ENCODE data around the gene NDUFA7. TPM values are rescaled to one million over a fixed set of nuclear protein-coding genes. Genes with fewer than 3 reads are reported as not detected.

The NDUFA7 gene
- total RNA-seq, 1 donor from 2014 or later, result 49.3 TPM

DNA sequence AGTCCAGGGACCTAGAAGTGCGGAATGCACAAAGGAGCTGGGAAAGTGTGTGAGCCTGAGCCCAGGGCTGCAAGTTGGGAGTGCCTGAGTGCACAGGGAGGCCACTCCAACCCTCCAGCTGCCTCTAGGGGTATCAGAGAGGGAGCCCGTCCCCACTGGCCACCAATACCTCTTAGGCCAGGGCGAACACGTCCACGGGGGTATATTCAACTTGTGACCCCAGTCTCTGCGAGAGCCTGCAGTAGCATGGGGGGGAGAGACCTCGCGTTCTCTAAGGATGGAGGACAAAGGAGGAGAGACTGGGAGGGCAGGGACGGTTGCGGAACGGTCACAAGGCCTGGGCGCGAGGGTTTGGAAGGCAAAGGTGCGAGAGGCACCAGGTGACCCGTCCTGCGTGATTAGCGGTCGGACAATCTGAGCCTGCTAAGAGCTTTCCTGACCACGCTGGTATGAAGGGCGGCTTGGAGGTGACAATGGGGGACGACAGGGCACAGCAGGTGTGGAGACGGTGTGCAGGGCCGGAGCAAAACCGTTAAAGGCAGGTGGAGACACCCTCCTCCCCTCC lies 13.7 kb downstream of the NDUFA7 start:
- Histone ChIP-seq H3K4me2 (ENCODE audit: low read length) (peak overlapping the region; percentile 98), H3K9me3 (ENCODE audit: insufficient read depth, low read depth, low read length) (no peaks in the 10 kb centered on the region), H3K9ac (ENCODE audit: low read length) (peak overlapping the region; percentile 82), H3K27ac (ENCODE audit: low read depth, low read length) (peak overlapping the region; percentile 67), H3K36me3 (ENCODE audit: insufficient read depth, low read length) (peaks cover 7% of the 10 kb centered on the region), H4K20me1 (ENCODE audit: insufficient read depth, low read length) (peaks cover 4% of the 10 kb centered on the region), H3K79me2 (ENCODE audit: insufficient read depth, low read length) (peaks cover 14% of the 10 kb centered on the region), H2AFZ (ENCODE audit: low read depth, low read length) (peak overlapping the region; percentile 90), H3K4me3 (ENCODE audit: insufficient read depth, low read depth, low read length) (peak overlapping the region; percentile 64), H3K27me3 (ENCODE audit: insufficient read depth, low read length) (no peaks in the 10 kb centered on the region), H3K4me1 (ENCODE audit: insufficient read depth, low read length) (peaks cover 13% of the 10 kb centered on the region)
- Mint-ChIP-seq H3K4me1 (ENCODE audit: low read depth, unreplicated experiment) (peaks cover 4% of the 10 kb centered on the region), H3K27me3 (ENCODE audit: low read depth, unreplicated experiment) (peaks cover 4% of the 10 kb centered on the region), H3K27ac (ENCODE audit: unreplicated experiment) (peak overlapping the region; percentile 69), H3K36me3 (ENCODE audit: low read depth, unreplicated experiment) (peaks cover 6% of the 10 kb centered on the region), H3K4me3 (ENCODE audit: unreplicated experiment) (peak overlapping the region; percentile 87), H3K9me3 (ENCODE audit: unreplicated experiment) (no peaks in the 10 kb centered on the region)
- no peak for TF ChIP-seq EZH2 (IDR thresholded peaks at IDR 0.05; ENCODE audit: insufficient read depth, low read length)
- TF ChIP-seq, protein P1, sequence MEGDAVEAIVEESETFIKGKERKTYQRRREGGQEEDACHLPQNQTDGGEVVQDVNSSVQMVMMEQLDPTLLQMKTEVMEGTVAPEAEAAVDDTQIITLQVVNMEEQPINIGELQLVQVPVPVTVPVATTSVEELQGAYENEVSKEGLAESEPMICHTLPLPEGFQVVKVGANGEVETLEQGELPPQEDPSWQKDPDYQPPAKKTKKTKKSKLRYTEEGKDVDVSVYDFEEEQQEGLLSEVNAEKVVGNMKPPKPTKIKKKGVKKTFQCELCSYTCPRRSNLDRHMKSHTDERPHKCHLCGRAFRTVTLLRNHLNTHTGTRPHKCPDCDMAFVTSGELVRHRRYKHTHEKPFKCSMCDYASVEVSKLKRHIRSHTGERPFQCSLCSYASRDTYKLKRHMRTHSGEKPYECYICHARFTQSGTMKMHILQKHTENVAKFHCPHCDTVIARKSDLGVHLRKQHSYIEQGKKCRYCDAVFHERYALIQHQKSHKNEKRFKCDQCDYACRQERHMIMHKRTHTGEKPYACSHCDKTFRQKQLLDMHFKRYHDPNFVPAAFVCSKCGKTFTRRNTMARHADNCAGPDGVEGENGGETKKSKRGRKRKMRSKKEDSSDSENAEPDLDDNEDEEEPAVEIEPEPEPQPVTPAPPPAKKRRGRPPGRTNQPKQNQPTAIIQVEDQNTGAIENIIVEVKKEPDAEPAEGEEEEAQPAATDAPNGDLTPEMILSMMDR (IDR thresholded peaks at IDR 0.05; ENCODE audit: insufficient read depth, low read depth, low read length), result no peak
- FAIRE-seq (no peak), DNase-seq (ENCODE audit: low read depth) (no peak)

DNA sequence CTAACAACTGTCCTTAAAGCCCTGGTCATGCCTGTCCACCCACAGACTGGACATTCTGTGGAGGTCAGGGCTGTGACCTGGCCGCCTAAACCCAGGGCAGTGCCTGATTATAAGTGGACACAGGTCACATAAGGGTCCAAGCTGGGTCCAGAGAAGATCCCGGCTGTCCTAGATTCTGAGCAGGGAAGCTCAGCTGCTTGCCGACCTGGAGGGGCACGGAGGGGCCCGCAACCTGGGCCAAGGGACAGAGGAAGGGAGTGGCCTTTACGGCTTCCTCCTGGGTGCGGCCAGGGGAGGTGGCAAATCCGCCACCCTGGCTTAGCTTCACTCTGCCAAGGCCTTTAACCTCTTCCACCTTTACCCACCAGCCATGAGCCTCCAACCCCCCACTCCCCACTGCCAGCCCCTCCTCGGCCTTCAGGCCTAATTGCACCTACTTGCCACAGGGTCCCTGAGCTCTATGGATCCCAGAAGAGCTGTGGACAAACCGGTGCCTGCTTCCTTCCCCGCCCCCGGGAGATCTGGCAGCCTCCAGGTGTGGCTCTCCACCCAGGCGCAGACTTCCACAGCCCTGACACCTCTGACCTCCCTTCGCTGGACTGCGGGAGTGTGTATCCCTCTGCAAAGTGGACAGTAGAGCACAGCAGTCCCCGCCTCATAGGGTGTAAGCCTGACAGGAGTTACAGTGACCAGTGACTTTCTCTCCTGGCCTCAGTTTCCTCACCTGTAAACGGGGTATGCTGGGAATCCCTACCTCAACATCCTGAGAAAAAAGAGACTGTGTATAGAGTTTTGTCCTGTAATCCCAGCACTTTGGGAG lies 14.7 kb downstream of the NDUFA7 start:
- Histone ChIP-seq H4K20me1 (ENCODE audit: insufficient read depth, low read length) (peaks cover 4% of the 10 kb centered on the region), H3K9ac (ENCODE audit: low read length) (peak overlapping the region; percentile 82), H3K9me3 (ENCODE audit: insufficient read depth, low read depth, low read length) (no peaks in the 10 kb centered on the region), H2AFZ (ENCODE audit: low read depth, low read length) (no peak overlapping the region), H3K4me2 (ENCODE audit: low read length) (no peak overlapping the region), H3K4me1 (ENCODE audit: insufficient read depth, low read length) (peaks cover 13% of the 10 kb centered on the region), H3K79me2 (ENCODE audit: insufficient read depth, low read length) (peaks cover 14% of the 10 kb centered on the region), H3K27me3 (ENCODE audit: insufficient read depth, low read length) (no peaks in the 10 kb centered on the region), H3K27ac (ENCODE audit: low read depth, low read length) (no peak overlapping the region), H3K36me3 (ENCODE audit: insufficient read depth, low read length) (peaks cover 5% of the 10 kb centered on the region), H3K4me3 (ENCODE audit: insufficient read depth, low read depth, low read length) (no peak overlapping the region)
- no peak for FAIRE-seq
- peak overlapping the region; percentile 47 for H3K27ac Mint-ChIP-seq (ENCODE audit: unreplicated experiment)
- H3K4me3 Mint-ChIP-seq (ENCODE audit: unreplicated experiment), result peak overlapping the region; percentile 87
- DNase-seq (ENCODE audit: low read depth), result no peak
- H3K27me3 Mint-ChIP-seq (ENCODE audit: low read depth, unreplicated experiment), result peaks cover 4% of the 10 kb centered on the region
- TF ChIP-seq, protein P1 (IDR thresholded peaks at IDR 0.05; ENCODE audit: insufficient read depth, low read depth, low read length), result no peak
- TF ChIP-seq EZH2 (IDR thresholded peaks at IDR 0.05; ENCODE audit: insufficient read depth, low read length), result no peak
- peaks cover 6% of the 10 kb centered on the region for H3K36me3 Mint-ChIP-seq (ENCODE audit: low read depth, unreplicated experiment)
- H3K9me3 Mint-ChIP-seq (ENCODE audit: unreplicated experiment), result no peaks in the 10 kb centered on the region
- H3K4me1 Mint-ChIP-seq (ENCODE audit: low read depth, unreplicated experiment), result peaks cover 4% of the 10 kb centered on the region
